Activated CD4-positive, alpha-beta T cell treated with anti-CD3 and anti-CD28 coated beads for 48 hours (primary cell): ENCODE data around the gene NPY4R.
"Not testable (repeated sequence)": the region's sequence is repeated elsewhere in the genome, so short reads cannot be mapped to it uniquely, and the experiment has no call there.

Experiments used
- DNase-seq: peaks from one replicate; pipeline ENCODE4 v3.0.0-alpha.2; 2020

The NPY4R gene

GRCh38 chr10:46451365-46451764 is 14.4 kb downstream of the NPY4R start:
- DNase-seq: not testable (repeated sequence)

GRCh38 chr10:46450829-46451228 is 14.9 kb downstream of the NPY4R start:
- DNase-seq: not testable (repeated sequence)

- not testable (repeated sequence) for DNase-seq
These were observed 18.3 kb downstream of the NPY4R start for GRCh38 chr10:46447439-46447838.

- DNase-seq: not testable (repeated sequence)
These were observed 20.2 kb downstream of the NPY4R start for GRCh38 chr10:46445389-46446122.

- not testable (repeated sequence) for DNase-seq
These were observed 22.3 kb downstream of the NPY4R start for GRCh38 chr10:46443422-46443821.

- not testable (repeated sequence) for DNase-seq
These were observed 23.0 kb downstream of the NPY4R start for GRCh38 chr10:46442706-46443275.

- not testable (repeated sequence) for DNase-seq
These were observed 23.9 kb downstream of the NPY4R start for GRCh38 chr10:46441837-46442278.

GRCh38 chr10:46440942-46441341 is 24.8 kb downstream of the NPY4R start:
- DNase-seq: not testable (repeated sequence)

GRCh38 chr10:46423550-46423949 is 42.2 kb downstream of the NPY4R start:
- not testable (repeated sequence) for DNase-seq

- not testable (repeated sequence) for DNase-seq
These were observed 46.0 kb downstream of the NPY4R start for GRCh38 chr10:46419570-46420379.

- not testable (repeated sequence) for DNase-seq
These were observed 47.5 kb downstream of the NPY4R start for GRCh38 chr10:46418283-46418682.

GRCh38 chr10:46415291-46415690 is 50.5 kb downstream of the NPY4R start:
- not testable (repeated sequence) for DNase-seq

- DNase-seq: not testable (repeated sequence)
These were observed 53.1 kb downstream of the NPY4R start for GRCh38 chr10:46412665-46413064.

GRCh38 chr10:46411123-46411522 is 54.6 kb downstream of the NPY4R start:
- not testable (repeated sequence) for DNase-seq
